LNCAP (cell line): ENCODE data around the gene FAM114A1.

Experiments used
- CTCF ChIP-seq: fragments of 450-650 bp; IDR thresholded peaks from 2 replicates; pipeline ENCODE4 v1.5.1; 2017; ENCODE audit warnings: mild to moderate bottlenecking

FAM114A1 gene

GRCh38 chr4:38993683-38994082, 126.1 kb downstream of the FAM114A1 start:
- TF ChIP-seq CTCF, result no peak

- TF ChIP-seq CTCF, result no peak
Observed at GRCh38 chr4:38994135-38994534, 126.5 kb downstream of the FAM114A1 start.
